MG63 (cell line): ENCODE data around the gene NFATC2. TPM values are rescaled to one million over a fixed set of nuclear protein-coding genes. Genes with fewer than 3 reads are reported as not detected.

Experiments used
- DNase-seq: peaks from one replicate; pipeline ENCODE4 v3.0.0-alpha.2; 2020
- H3K27me3 ChIP-seq: fragments of 250-450 bp; sonication (Bioruptor Pico); 2 replicates; pipeline ENCODE4 v1.5.1; 2020; ENCODE audit warnings: mild to moderate bottlenecking, moderate library complexity
- H3K36me3 ChIP-seq: fragments of 250-450 bp; sonication (Bioruptor Pico); 2 replicates; pipeline ENCODE4 v1.5.1; 2020; ENCODE audit warnings: mild to moderate bottlenecking, moderate library complexity
- H3K4me3 ChIP-seq: fragments of 250-450 bp; sonication (Bioruptor Pico); 2 replicates; pipeline ENCODE4 v1.5.1; 2020; ENCODE audit warnings: mild to moderate bottlenecking, moderate library complexity
- H3K9me3 ChIP-seq: fragments of 250-450 bp; sonication (Bioruptor Pico); 2 replicates; pipeline ENCODE4 v1.5.1; 2020; ENCODE audit warnings: mild to moderate bottlenecking, moderate library complexity
- total RNA-seq: library from RNA; depleted of rRNA; stranded (reverse); fragments of >200 nt; shearing (Covaris generic); gene quantifications from 2 replicates; pipeline ENCODE4 v1.2.3, GENCODE V29; 2014; ENCODE audit warnings: low replicate concordance

NFATC2 gene
- total RNA-seq, 1 experiment from 2014 or later = not detected

DNA sequence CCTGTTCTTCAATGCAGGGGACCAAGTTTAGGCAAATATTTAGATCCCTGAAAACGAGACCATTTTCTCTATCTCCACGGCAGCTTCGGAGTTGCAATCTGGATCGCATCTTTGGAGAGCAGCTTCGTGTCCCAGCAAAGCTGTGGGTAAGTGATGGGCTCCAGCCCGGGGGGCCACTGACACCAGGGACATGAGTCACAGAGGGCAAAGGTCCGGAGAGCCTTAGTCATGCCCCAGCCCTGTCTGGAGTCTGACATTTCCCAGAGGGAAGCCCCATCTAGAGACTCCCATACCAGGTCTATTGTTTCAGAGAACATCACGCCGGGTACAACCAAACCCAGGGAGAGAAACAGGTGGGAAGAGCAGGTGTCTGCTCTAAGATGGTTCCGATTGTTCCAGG lies 95.9 kb downstream of the NFATC2 start:
- Histone ChIP-seq H3K27me3 (no peaks in the 10 kb centered on the region), H3K36me3 (no peaks in the 10 kb centered on the region), H3K4me3 (no peak overlapping the region), H3K9me3 (no peaks in the 10 kb centered on the region)
- peak; percentile 83 for DNase-seq

DNA sequence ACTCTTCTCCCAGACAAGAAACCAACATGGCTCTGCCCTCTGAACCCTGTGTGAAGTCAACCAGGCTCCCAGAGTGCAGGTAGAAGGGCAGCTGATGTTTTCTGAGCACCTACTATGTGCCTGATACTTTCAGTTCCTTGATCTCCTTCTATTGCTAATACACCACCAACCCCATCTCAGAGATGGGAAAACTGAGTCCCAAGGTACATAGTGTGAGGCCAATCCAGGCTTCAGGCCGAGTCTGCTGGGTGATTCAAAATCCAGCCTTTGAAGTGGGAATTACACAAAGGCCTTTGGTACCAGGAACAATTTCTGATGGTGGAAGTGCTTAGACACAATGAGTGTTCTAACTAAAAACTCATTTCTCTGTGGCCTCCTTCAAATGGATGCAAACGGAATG lies 96.3 kb downstream of the NFATC2 start:
- Histone ChIP-seq H3K4me3 (no peak overlapping the region), H3K36me3 (no peaks in the 10 kb centered on the region), H3K9me3 (no peaks in the 10 kb centered on the region), H3K27me3 (no peaks in the 10 kb centered on the region)
- no peak for DNase-seq

DNA sequence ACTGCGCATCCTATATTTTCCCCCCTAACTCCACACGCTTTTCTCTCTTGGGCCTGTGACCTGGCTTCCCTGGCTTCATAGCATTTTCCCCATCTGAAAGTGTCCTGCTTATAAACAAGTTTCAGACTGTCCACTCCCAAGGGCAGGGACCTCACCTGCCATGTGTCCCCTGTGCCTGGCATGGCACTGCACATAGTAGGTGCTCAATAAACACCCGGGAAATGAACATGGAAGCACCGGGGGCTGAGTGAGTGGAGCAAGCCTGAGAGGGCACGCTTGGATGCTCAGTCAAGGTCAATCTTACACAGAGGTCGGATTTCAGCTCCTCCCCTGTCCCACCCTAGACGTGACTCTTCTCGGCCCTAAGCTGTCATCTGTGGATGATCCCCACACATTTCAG lies 96.9 kb downstream of the NFATC2 start:
- Histone ChIP-seq H3K36me3 (no peaks in the 10 kb centered on the region), H3K4me3 (no peak overlapping the region), H3K9me3 (no peaks in the 10 kb centered on the region), H3K27me3 (no peaks in the 10 kb centered on the region)
- no peak for DNase-seq

DNA sequence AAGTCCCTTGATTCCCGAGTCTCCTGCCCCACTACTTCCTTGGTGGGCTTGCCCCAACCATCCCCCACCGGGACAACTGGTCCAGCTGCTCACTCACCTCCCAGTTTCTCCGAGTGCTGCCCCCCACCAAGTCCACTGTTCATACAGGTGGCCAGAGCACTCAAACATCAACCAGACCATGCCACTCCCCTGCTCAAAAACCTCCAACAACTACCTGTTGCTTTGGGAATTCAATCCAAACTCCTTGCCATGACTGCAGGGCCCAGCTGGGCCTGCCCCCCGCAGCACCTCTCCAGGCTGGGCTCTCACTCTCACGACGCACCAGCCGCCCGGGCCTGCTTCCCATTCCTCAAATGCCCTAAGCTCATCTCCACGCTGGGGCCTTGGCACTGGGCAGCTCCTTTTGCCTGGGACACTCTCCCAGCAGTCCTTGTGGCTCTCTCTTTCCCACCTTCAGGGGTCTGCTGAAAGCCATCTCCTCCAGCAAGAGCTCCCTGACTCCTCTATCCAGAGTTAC lies 97.5 kb downstream of the NFATC2 start:
- no peaks in the 10 kb centered on the region for H3K27me3 ChIP-seq
- no peaks in the 10 kb centered on the region for H3K36me3 ChIP-seq
- no peak overlapping the region for H3K4me3 ChIP-seq
- DNase-seq = no peak
- H3K9me3 ChIP-seq = no peaks in the 10 kb centered on the region

DNA sequence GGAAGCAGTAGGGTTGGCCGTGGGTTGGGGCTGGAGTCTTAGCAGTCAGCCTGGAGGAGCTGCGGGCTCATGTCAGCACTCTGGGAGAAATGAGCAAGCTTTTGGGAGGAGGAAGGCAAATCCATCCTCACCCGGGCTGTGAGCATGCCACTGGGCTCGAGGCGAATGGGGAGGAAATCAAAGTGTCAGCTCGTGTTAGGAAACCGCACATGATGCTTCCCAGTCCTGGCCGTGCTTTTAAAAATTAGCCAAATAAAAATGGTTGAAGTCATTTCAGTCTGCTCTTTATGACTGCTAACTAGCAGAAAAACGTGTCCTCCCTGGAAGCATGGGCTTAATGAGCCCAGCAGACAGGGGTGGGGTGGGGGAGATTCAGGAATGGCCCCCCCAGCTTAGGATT lies 98.1 kb downstream of the NFATC2 start:
- no peaks in the 10 kb centered on the region for H3K9me3 ChIP-seq
- no peak overlapping the region for H3K4me3 ChIP-seq
- no peak for DNase-seq
- H3K27me3 ChIP-seq = no peaks in the 10 kb centered on the region
- H3K36me3 ChIP-seq = no peaks in the 10 kb centered on the region

DNA sequence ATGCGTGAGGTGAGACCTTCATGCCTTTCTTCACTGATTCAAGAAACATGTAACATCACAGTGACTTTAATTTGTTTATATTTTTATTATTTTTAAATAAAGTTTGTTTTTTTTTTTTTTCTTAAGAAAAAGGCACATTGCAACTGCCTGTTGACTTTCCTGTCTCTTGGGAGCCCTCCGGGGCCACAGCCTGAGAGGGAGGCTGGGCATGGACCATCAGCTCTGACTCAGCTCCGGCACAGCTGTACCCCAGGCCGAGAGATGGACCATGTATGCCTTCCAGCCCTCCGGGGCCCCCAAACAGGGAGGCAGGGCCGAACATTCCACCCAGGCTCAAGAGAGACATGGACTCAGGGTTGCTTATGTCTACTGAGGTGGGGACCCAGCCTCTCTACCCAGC lies 99.9 kb downstream of the NFATC2 start:
- H3K4me3 ChIP-seq = no peak overlapping the region
- no peaks in the 10 kb centered on the region for H3K9me3 ChIP-seq
- no peak for DNase-seq
- H3K27me3 ChIP-seq = no peaks in the 10 kb centered on the region
- H3K36me3 ChIP-seq = no peaks in the 10 kb centered on the region

DNA sequence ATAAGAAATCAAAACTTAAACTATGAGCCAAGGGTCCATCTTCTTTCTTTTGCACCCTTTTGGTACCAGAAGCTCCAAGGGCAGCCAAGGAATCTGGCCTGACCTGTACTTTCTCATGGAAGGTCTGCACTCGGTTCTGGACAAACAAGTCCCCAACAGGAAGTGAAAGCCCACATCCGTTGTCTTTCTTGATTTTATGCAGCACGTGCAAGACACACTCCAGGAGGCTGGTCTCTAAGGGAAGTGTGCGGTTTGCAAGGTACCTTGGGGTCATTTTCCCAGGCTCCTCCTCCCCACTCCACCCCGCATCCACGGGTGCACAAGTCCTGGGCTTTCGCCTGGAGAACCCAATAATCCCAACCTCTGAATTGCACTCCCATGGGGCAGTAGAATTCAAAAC lies 101.9 kb downstream of the NFATC2 start:
- Histone ChIP-seq H3K36me3 (no peaks in the 10 kb centered on the region), H3K4me3 (no peak overlapping the region), H3K9me3 (no peaks in the 10 kb centered on the region), H3K27me3 (no peaks in the 10 kb centered on the region)
- no peak for DNase-seq

DNA sequence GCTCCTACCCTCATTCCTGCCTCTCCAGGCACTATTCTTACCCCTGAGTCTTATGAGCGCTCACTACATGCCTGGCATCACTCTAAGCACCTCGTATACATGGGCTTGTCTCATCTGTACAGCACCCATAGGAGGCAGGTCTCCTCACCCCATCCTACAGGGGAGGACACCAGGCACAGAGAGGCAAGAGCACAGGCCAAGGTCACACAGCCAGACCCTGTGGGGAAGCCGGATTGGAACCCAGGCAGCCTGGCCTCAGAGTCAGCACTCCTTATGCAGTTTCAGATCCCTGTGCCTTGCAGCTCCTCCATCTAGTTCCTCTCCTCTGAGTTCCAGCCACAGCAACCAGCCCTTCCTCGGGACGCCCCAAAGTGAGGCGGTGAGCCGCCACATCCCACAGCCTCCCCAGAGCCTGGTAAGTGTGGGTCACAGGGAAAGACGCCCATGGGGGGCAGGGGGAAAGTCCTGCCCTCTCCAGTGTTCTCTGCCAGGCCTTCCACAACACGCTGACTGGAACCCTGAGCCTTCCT lies 103.3 kb downstream of the NFATC2 start:
- no peak for DNase-seq
- H3K36me3 ChIP-seq = no peaks in the 10 kb centered on the region
- H3K9me3 ChIP-seq = no peaks in the 10 kb centered on the region
- H3K27me3 ChIP-seq = no peaks in the 10 kb centered on the region
- no peak overlapping the region for H3K4me3 ChIP-seq

DNA sequence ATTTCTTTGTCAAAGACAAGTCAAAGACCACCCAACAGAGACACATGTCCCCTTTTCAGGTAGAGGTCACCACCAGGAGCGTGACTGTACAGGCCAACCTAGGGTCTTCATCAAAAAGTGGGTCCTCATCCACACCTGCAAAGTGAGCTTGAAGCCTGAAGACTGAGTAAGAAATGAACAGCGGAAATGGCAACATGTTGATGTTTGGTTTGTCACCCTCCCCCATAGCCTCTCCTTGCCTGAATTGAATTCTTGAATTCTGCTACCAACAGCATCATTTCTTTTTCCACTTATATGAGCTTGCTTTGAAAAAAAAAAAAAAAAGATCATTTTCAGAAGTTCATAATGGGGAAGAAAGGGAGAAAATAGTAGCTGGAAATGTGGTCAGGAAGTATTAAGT lies 104.4 kb downstream of the NFATC2 start:
- H3K4me3 ChIP-seq = no peak overlapping the region
- DNase-seq = no peak
- H3K36me3 ChIP-seq = no peaks in the 10 kb centered on the region
- H3K9me3 ChIP-seq = no peaks in the 10 kb centered on the region
- H3K27me3 ChIP-seq = no peaks in the 10 kb centered on the region

DNA sequence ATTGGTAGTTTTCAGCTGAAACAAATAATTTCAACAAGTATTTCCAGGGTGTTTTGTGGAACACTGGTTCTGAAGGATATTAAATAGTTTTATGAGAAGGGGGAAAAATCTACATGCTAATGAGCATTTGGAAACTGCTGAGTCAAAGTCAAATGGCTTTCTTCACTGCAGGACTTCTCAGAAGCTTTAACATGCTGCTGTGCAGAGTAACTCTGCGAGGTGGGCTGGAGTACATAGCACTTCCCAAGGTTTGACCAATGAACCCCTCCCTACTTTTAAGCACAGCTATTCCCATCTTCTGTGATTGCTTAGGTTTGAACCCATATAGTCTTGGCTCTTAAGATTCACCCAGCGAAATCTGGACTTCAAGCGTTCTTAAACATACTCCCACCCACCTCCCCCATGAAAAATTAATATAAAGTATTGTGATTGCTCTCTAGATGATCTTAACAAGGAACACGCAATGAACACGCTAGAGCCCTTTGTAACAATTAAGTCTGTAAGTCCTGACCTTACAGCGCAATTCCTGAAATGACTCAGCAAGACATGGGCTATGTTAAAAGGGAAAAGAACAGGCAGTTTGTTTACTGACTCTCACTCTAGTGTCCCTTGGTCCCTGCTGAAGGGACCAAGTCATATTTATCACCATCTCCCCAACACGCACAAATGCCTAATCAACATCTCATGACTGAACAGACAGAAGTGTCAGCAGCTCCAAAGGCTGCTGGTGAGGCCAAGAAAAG lies 105.2 kb downstream of the NFATC2 start:
- DNase-seq = no peak
- no peaks in the 10 kb centered on the region for H3K27me3 ChIP-seq
- H3K9me3 ChIP-seq = no peaks in the 10 kb centered on the region
- H3K4me3 ChIP-seq = no peak overlapping the region
- no peaks in the 10 kb centered on the region for H3K36me3 ChIP-seq

DNA sequence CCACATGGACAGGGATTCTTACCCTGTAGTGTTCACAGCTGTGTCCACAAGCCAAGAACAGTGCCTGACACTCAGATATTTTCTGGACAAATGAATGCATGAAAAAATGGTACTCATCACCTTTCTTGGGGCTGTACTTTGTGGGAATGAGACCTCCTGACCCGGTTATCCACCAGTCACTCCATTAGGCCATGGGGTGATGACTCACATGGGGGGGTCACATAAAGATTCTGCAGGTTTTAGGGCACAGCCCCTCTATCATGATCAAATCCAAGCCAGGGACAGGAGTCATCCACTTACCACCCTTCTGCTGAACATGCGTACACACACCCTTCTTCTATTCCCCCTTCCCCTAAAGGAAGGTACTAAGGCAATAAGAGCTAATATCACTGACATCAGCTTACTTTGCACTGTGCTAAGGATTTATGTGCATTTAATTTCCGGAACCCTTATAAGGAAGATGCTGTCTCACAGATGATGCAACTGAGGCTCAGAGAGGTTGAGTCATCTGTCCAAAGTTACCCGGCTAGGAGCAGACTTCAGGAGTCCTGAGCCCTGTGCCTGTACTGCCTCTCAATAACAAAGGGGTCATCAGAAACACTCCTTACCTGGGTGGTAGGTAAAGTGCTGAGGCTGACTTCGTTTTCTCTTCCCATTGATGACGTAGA lies 107.8 kb downstream of the NFATC2 start:
- Histone ChIP-seq H3K4me3 (no peak overlapping the region), H3K27me3 (no peaks in the 10 kb centered on the region), H3K9me3 (no peaks in the 10 kb centered on the region), H3K36me3 (no peaks in the 10 kb centered on the region)
- no peak for DNase-seq

DNA sequence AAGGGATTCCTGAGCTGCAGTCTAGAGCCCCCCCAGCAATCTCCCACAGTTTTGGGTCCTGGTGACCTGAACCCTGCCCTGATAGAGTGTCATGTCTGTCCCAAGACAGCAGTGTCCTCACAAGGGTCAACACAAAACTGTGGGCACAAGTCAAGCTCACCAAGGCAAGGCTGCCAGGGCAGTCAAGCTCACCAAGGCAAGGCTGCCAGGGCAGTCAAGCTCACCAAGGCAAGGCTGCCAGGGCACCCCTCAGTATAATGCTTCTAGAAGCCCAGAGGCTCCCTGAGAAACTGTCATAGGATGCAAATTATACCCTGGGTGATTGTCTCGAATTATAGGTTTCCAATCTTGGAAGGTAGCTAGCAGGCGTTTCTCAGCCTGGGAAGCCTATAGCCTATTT lies 108.5 kb downstream of the NFATC2 start:
- H3K27me3 ChIP-seq = no peaks in the 10 kb centered on the region
- H3K9me3 ChIP-seq = no peaks in the 10 kb centered on the region
- H3K36me3 ChIP-seq = no peaks in the 10 kb centered on the region
- H3K4me3 ChIP-seq = no peak overlapping the region
- DNase-seq = no peak

DNA sequence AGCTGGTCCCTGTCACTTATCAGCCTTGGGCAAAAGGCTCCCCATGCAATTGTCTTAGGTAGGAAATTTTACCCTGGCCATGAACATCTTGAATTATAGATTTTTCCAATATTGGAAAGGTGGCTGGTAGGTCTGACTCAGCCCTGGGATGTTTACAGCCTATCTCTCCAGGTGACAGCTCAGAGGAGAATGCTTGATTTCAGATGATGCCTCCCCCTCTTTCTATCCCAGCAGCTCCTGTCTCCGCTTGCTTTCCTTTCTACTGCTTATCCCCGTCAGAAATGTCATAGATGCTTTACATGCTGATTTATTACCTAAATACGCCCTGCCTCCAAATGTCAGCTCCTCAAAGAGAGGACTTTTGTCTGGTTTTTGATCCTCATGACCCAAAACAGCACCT lies 109.6 kb downstream of the NFATC2 start:
- no peaks in the 10 kb centered on the region for H3K36me3 ChIP-seq
- H3K27me3 ChIP-seq = no peaks in the 10 kb centered on the region
- no peak overlapping the region for H3K4me3 ChIP-seq
- H3K9me3 ChIP-seq = no peaks in the 10 kb centered on the region
- DNase-seq = no peak

DNA sequence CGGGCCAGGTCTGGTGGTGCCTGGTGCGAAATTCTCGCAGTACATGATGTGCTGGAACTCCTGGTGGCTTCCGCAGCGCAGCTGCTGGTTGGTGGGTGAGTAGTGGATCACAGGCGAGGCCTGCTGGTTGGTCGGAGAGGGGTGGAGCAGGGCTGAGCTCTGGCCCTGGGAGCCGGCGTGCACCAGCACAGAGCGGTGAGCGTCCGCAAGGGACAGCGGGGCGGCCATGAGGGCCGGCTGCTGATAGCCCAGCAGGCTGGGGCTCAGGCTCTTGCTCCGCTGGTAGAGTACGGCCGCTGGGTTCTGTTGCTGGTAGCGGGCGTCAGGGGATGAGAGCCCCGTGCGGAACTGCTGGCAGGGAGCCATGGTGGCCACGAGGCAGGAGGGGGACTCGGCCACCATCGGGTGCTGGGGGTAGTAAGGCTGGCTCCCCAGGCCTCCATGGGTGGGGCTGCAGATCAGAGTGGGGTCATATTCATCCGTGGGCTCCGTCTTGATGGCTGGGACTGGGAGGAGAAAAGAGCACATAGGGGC lies 110.2 kb downstream of the NFATC2 start:
- no peak overlapping the region for H3K4me3 ChIP-seq
- H3K27me3 ChIP-seq = no peaks in the 10 kb centered on the region
- H3K36me3 ChIP-seq = no peaks in the 10 kb centered on the region
- DNase-seq = no peak
- no peaks in the 10 kb centered on the region for H3K9me3 ChIP-seq

DNA sequence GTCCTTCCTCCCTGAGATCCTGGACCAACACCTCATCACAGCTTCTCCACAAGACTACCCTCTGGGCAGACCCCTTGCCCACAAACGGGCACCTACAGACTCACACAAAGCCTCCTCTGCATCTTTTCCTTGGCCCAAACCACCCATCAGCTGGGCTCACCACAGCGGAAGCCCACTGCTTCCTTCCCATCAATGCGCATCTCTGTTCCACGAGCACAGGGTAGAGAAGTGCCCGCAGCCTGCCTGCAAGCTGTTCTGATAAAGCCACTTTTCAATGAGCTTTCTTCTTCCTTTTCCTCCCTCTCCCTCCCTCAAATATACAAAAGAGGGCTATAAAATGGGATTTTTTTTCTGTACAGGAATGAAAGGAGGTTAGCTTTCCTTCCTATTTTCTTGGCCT lies 111.2 kb downstream of the NFATC2 start:
- H3K4me3 ChIP-seq = no peak overlapping the region
- no peaks in the 10 kb centered on the region for H3K27me3 ChIP-seq
- no peaks in the 10 kb centered on the region for H3K36me3 ChIP-seq
- no peak for DNase-seq
- no peaks in the 10 kb centered on the region for H3K9me3 ChIP-seq

DNA sequence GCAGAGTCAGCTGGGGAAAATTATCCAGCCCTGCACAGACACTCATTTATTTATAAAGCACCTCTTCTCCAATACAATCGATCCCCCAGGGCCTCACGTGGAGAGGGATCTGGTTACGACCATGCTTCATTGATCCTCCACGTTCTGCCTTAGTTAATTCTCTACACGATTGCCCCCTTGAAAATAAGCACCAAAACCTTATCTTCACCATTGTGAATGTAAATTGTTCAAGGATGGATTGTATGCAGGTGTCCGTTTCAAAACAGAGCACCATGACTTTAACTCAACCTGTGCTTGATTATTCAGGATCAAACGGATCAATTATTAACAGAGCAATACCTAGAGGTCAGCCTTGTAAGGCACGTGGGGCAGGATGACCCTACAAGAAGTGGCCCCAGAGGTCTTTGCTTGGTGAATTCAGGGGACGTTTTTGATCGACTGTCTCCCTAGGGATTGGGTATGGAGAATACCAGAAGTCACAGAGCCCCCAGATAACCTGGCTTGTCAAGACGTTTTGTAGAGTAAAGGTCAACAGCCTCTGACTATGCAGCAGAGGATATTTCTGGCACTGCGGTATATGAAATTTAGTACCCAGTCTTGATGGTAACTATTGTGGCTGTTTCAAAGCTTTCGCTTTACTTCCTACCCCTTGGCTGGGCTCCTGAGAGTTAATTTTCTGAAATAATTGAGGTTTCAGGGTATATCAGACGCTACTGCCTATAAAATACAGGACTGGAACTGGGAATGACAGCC lies 112.1 kb downstream of the NFATC2 start:
- H3K27me3 ChIP-seq = no peaks in the 10 kb centered on the region
- no peak overlapping the region for H3K4me3 ChIP-seq
- no peaks in the 10 kb centered on the region for H3K36me3 ChIP-seq
- H3K9me3 ChIP-seq = no peaks in the 10 kb centered on the region
- DNase-seq = no peak

DNA sequence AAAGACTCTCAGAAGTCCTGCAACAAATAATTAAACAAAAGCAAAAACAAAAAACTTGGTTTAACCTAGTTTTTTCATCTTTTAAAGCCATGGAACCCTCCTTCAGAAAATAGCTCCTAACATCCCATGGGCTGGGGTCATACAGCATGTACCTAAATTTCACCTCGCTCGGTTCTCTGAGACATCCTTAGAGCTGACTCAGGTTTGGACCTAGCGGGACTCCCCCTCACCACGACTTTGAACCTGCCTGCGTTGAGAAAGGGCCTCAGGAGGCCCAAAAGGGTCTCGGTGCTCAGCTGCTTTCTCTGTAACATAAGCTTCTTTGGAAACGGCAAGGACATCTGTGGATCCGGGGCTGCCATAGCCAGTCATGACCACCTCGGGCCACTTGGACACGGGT lies 112.8 kb downstream of the NFATC2 start:
- no peaks in the 10 kb centered on the region for H3K36me3 ChIP-seq
- H3K4me3 ChIP-seq = no peak overlapping the region
- H3K9me3 ChIP-seq = no peaks in the 10 kb centered on the region
- no peaks in the 10 kb centered on the region for H3K27me3 ChIP-seq
- DNase-seq = no peak
